ENCODE data around the gene ZGLP1.

Gene ZGLP1

GRCh38 chr19:10321874-10322835 is 12.5 kb upstream of the ZGLP1 start:
- Histone ChIP-seq H4K20me1 (ENCODE audit: insufficient read depth, low read length, poor library complexity, severe bottlenecking) (peaks cover 3% of the 10 kb centered on the region), H3K9ac (ENCODE audit: low read depth, low read length, poor library complexity, severe bottlenecking) (no peak overlapping the region), H3K4me2 (ENCODE audit: low read depth, low read length, poor library complexity, severe bottlenecking) (no peak overlapping the region), H2AFZ (ENCODE audit: low read length) (no peak overlapping the region), H3K27me3 (ENCODE audit: insufficient read depth, low read length, poor library complexity, severe bottlenecking) (no peaks in the 10 kb centered on the region), H3K4me3 (ENCODE audit: low read length, poor library complexity, severe bottlenecking) (no peak overlapping the region), H3K79me2 (ENCODE audit: insufficient read depth, low read length) (peaks cover 3% of the 10 kb centered on the region; the same call in 1 of the 2 replicates), H3K9me3 (ENCODE audit: insufficient read depth, low read depth, low read length) (no peaks in the 10 kb centered on the region), H3F3A (ENCODE audit: low read depth) (0 out of 2 replicates have a peak, but pooled peaks cover 2% of the 10 kb centered on the region), H3K4me1 (ENCODE audit: insufficient read depth, low read length, poor library complexity, severe bottlenecking) (no peaks in the 10 kb centered on the region), H3K9me2 (replicated peaks; ENCODE audit: low read depth, low read length) (no peaks in the 10 kb centered on the region), H3K36me3 (ENCODE audit: insufficient read depth, low read length) (peaks cover 92% of the 10 kb centered on the region)
- TF ChIP-seq CTCF (conservative IDR thresholded peaks at IDR 0.05; ENCODE audit: low read length) (no peak), EZH2phosphoT487 (IDR thresholded peaks at IDR 0.05; ENCODE audit: borderline replicate concordance) (no peak)

GRCh38 chr19:10321417-10321797 is 11.8 kb upstream of the ZGLP1 start:
- peaks cover 89% of the 10 kb centered on the region for H3K36me3 ChIP-seq (ENCODE audit: insufficient read depth, low read length)
- H4K20me1 ChIP-seq (ENCODE audit: insufficient read depth, low read length, poor library complexity, severe bottlenecking) = no peaks in the 10 kb centered on the region
- H3K4me1 ChIP-seq (ENCODE audit: insufficient read depth, low read length, poor library complexity, severe bottlenecking) = no peaks in the 10 kb centered on the region
- H3K79me2 ChIP-seq (ENCODE audit: insufficient read depth, low read length) = no peaks in the 10 kb centered on the region
- H3F3A ChIP-seq (ENCODE audit: low read depth) = peaks cover 6% of the 10 kb centered on the region; the same call in 1 of the 2 replicates
- no peak overlapping the region for H3K9ac ChIP-seq (ENCODE audit: low read depth, low read length, poor library complexity, severe bottlenecking)
- no peak overlapping the region for H3K4me2 ChIP-seq (ENCODE audit: low read depth, low read length, poor library complexity, severe bottlenecking)
- H3K27me3 ChIP-seq (ENCODE audit: insufficient read depth, low read length, poor library complexity, severe bottlenecking) = no peaks in the 10 kb centered on the region
- TF ChIP-seq CTCF (conservative IDR thresholded peaks at IDR 0.05; ENCODE audit: low read length) = no peak
- no peaks in the 10 kb centered on the region for H3K9me2 ChIP-seq (replicated peaks; ENCODE audit: low read depth, low read length)
- H3K9me3 ChIP-seq (ENCODE audit: insufficient read depth, low read depth, low read length) = no peaks in the 10 kb centered on the region
- H2AFZ ChIP-seq (ENCODE audit: low read length) = no peak overlapping the region
- H3K4me3 ChIP-seq (ENCODE audit: low read length, poor library complexity, severe bottlenecking) = no peak overlapping the region

GRCh38 chr19:10320602-10321416 is 11.2 kb upstream of the ZGLP1 start:
- H3K9ac ChIP-seq (ENCODE audit: low read depth, low read length, poor library complexity, severe bottlenecking) = no peak overlapping the region
- H3K27me3 ChIP-seq (ENCODE audit: insufficient read depth, low read length, poor library complexity, severe bottlenecking) = no peaks in the 10 kb centered on the region
- no peaks in the 10 kb centered on the region for H3K9me3 ChIP-seq (ENCODE audit: insufficient read depth, low read depth, low read length)
- no peaks in the 10 kb centered on the region for H3K4me1 ChIP-seq (ENCODE audit: insufficient read depth, low read length, poor library complexity, severe bottlenecking)
- H4K20me1 ChIP-seq (ENCODE audit: insufficient read depth, low read length, poor library complexity, severe bottlenecking) = no peaks in the 10 kb centered on the region
- H3K4me3 ChIP-seq (ENCODE audit: low read length, poor library complexity, severe bottlenecking) = no peak overlapping the region
- peaks cover 6% of the 10 kb centered on the region; the same call in 1 of the 2 replicates for H3F3A ChIP-seq (ENCODE audit: low read depth)
- H3K79me2 ChIP-seq (ENCODE audit: insufficient read depth, low read length) = no peaks in the 10 kb centered on the region
- no peak overlapping the region for H3K4me2 ChIP-seq (ENCODE audit: low read depth, low read length, poor library complexity, severe bottlenecking)
- TF ChIP-seq EZH2phosphoT487 (IDR thresholded peaks at IDR 0.05; ENCODE audit: borderline replicate concordance) = no peak
- no peak for TF ChIP-seq CTCF (conservative IDR thresholded peaks at IDR 0.05; ENCODE audit: low read length)
- no peaks in the 10 kb centered on the region for H3K9me2 ChIP-seq (replicated peaks; ENCODE audit: low read depth, low read length)
- no peak overlapping the region for H2AFZ ChIP-seq (ENCODE audit: low read length)
- peaks cover 87% of the 10 kb centered on the region for H3K36me3 ChIP-seq (ENCODE audit: insufficient read depth, low read length)

Data from Loucy (cell line).